AG20443 (cell line): ENCODE results near the gene CEP295NL.
"Not testable (repeated sequence)": the region's sequence is repeated elsewhere in the genome, so short reads cannot be mapped to it uniquely, and the experiment has no call there.

Experiments
- DNase-seq: peaks from one replicate; pipeline ENCODE4 v3.0.0; 2012; ENCODE audit warnings: low spot score, mixed read lengths

Gene CEP295NL

DNA sequence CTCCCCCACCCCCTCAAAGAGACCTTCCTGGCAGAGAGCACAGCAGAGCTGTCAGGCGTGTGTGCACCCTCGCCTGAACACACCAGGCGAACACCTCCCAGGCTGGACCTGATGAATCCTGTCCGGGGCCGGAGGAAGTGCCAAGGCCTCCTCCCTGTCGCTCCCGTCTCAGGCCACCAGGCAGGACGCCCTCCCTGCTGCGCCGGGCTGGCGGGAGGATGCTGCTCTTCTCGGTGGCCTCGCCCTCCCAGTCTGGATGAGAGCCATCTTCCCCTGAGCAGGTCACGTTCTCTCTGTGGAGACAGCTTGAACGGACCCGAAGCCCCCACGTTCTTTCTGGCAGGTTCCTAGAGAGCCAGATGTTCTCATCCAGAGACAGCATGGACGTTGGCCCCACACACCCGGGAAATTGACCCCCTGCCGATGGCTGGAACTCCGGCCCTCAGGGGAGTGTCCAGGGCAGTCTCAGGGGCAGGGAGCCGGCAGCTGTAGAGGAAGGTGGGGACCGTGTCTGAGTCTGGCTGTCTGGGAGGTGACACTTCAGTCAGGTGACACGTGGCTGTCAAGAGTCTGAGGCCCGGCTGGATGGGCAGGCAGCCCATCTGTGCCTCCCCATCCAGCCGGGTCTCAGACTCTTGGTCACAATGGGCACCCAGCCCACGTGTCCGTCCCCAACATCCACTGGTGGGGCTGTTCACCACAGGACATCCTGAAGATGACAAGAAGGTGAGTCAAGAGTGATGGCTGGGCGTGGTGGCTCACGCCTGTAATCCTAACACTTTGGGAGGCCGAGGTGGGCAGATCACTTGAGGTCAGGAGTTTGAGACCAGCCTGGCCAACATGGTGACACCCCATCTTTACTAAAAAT lies 27.1 kb upstream of the CEP295NL start:
- DNase-seq = no peak

DNA sequence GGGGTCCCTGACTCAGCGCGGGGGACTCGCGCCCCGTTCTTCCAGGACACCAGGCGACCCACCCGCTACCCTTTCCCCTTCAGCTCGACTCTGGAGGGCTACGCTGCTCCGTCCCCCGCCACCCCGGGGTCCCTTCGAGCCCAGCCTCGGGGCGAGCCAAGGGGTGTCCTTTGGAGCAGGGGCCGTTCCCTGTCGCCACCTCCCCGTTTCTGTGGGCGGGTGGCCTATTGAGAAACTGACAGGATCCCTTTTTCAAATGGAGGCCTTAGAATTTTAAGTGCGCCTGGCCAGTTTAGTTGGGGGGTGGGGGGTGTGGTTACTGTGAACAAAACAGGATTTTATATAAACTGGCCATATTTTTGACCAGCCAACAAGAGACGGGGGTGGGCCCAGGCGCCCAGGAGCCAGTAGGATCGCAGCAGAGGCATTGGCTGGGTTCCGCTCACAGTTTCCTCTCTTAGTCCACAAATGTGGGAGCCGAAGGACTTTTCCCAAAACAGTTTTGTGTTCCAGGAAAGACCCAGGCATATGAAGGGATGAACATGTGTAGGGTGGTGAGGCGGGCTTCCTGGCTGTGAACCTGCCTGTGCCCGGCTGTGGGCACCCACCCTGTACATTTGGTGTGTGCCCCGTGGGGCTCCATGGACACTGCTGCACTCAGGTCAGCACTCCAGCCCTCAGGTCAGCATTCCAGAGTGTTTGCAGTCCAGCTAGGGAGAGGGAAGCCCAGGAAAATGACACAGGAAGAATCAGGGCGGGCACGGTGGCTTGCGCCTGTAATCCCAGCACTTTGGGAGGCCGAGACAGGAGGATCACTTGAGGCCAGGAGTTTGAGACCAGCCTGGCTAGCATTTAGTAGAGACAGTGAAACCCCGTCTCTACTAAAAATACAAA lies 22.9 kb upstream of the CEP295NL start:
- DNase-seq = peak; percentile 90

DNA sequence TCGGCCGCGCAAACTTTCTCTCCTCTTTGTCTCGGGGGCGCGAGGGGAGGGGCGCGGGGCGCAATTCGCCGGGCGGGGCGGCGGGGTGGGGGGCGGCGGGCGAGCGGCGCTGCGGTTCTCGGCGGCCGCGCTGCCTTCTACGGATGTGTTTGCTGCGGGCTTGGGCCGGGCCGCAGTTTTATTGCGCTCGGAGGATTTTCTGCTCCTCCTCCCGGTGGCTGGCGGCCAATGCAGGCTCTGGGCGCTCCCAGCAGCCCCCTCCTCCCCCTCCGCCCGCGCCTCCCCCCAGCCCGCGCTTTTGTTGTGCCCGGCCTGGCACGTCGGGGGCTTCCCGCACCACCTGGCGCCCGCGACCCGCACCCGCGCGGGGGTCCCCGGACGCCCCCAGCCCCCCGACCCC lies 22.2 kb upstream of the CEP295NL start, which contains the start of gene TIMP2:
TSS of gene TIMP2 (minus strand) at position 154 of the 400 bp plus-strand sequence. CDS start 299 bp downstream, outside the sequence.
- peak; percentile 90 for DNase-seq

- peak; percentile 58 for DNase-seq
Measured at GRCh38 chr17:78924481-78925151, 21.6 kb upstream of the CEP295NL start.

DNA sequence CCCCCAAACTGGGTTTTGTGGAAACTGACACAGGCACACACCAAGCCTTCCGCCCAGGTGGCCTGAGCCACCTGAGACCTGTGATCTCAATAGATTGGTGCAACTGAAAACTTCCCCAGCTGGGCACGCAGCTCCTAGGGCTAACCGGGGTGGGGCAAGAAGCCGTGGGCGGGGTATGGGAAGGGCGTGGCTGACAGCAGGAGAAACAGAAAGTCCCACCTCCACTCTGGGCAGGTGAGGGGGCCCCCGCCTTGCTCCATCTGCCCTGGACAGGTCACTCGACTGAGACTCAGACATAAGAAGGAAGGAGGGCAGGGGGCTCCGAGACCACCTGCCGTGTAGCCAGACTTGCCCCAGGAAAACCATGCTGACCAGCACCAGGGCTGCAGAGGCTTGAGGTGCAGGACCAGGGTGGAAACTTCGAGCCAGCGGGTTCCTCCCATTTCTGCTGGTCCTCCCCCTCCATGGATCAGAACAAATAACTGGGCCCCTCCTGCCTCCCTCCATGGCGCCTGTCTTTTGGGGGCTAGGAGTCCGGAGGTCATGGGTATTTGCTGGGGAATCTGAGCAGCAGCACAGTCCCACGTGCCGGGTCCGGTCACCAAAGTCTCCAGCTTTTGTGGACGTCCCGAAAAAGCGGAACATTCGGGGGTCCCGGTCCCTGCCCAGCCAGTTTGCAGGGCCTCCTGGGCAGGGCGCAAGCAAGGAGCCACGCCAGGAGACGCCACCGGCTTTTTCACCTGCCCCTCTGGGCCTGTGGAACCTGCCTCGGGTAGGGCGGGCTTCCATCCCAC lies 20.9 kb upstream of the CEP295NL start:
- peak; percentile 56 for DNase-seq

DNA sequence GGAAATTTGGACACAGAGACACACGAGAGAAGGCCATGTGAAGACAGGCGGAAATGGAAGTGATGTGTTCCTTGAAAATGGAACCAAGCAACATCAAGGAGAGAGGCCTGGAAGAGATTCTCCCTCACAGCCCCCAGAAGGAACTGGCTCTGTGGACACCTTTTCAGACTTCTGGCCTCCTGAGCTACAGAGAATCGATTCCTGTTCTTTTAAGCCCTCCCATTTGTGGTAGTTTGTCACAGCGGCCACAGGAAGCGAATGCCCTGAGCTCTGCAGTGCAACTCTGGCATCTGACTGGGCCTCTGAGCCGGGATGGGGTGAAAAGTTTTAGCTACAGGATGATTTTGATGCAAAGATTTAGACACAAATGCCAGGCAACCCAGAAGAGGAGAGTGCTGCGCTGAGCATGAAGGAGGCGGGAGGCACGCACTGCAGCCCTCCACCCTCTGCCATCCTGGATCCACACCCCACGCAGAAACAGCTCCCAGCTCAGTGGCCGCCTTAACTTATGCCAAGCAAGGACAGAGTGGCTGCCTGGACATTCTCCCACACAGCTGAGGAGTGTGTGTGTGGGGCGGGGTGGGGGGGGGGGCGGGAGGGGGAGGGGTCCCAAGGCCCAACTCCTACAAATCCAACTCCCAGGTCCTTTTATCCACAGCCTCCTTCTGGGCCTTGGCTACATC lies 20.0 kb upstream of the CEP295NL start:
- DNase-seq = no peak

DNA sequence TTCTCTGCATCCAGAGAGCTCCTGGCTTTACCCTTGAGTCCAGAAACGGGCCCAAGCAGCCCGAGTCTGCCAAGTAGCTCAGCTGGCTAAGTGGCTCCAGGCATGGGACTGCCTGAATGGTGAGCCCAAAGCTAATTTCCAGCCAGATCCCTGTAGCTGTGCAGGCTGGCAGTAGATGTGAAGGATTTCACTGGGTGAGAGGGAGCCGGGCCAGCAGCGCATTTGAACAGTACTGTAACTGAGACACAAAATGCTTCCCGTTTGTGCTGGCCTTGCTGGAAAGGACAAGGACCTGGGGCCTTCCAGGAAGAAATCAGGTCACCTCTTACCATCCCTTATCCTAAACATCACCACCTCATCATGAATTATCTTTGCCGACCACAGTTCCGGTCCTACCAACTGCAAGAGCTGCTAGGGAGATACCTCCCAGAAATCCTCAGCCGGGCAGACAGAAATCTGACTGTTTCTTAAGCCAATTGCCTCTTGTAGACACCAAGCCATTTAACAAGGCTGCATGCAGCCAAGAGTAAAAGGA lies 18.5 kb upstream of the CEP295NL start:
- no peak for DNase-seq

DNA sequence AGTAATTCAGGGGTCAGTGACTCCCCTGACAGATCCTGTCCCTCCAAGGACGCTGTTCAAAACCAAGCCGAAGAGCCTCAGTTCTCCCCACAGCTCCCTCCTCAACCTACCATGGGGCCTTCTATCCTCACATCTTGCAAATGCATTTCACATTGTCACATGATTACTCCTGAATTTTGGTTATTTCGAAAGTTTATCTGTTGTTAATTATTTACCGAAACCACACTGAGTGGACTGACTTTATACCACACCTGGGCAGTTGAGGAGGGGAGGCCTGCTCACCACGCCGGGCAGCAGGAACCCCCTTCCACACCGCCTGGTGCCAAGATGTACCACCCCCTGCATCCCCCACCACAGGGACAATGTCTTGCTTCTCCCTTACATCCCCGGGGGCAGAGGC lies 17.5 kb upstream of the CEP295NL start:
- DNase-seq = no peak

- DNase-seq = no peak
Measured at GRCh38 chr17:78919861-78920450, 17.0 kb upstream of the CEP295NL start.

- DNase-seq = no peak
Measured at GRCh38 chr17:78918979-78919378, 16.0 kb upstream of the CEP295NL start.

GRCh38 chr17:78917451-78918275 lies 14.7 kb upstream of the CEP295NL start:
- no peak for DNase-seq

GRCh38 chr17:78915872-78916632 lies 13.1 kb upstream of the CEP295NL start:
- DNase-seq = peak; percentile 71

GRCh38 chr17:78913115-78913514 lies 10.1 kb upstream of the CEP295NL start:
- DNase-seq = no peak

GRCh38 chr17:78912082-78912481 lies 9.1 kb upstream of the CEP295NL start:
- no peak for DNase-seq

GRCh38 chr17:78911543-78911942 lies 8.5 kb upstream of the CEP295NL start:
- DNase-seq = not testable (repeated sequence)

- DNase-seq = no peak
Measured at GRCh38 chr17:78910497-78911284, 7.7 kb upstream of the CEP295NL start.

- DNase-seq = no peak
Measured at GRCh38 chr17:78908426-78908825, 5.4 kb upstream of the CEP295NL start.

GRCh38 chr17:78905541-78905940 lies 2.5 kb upstream of the CEP295NL start:
- no peak for DNase-seq
